HFFc6 (cell line): ENCODE data around the gene ITLN1. TPM values are rescaled to one million over a fixed set of nuclear protein-coding genes. Genes with fewer than 3 reads are reported as not detected.

Source experiments
- DNase-seq: peaks from one replicate; pipeline ENCODE4 v3.0.0-alpha.2; 2018
- H3K27ac Mint-ChIP-seq: 2 replicates; pipeline ENCODE4 v1.8.0; 2020; ENCODE audit warnings: mild to moderate bottlenecking, mixed read lengths
- H3K27me3 Mint-ChIP-seq: 2 replicates; pipeline ENCODE4 v1.8.0; 2021; ENCODE audit warnings: mild to moderate bottlenecking, moderate library complexity, mixed read lengths; ENCODE audit not compliant: insufficient read depth
- H3K36me3 Mint-ChIP-seq: 2 replicates; pipeline ENCODE4 v1.8.0; 2021; ENCODE audit warnings: low read depth, mixed read lengths
- H3K4me1 Mint-ChIP-seq: 2 replicates; pipeline ENCODE4 v1.8.0; 2020; ENCODE audit warnings: low read depth, mixed read lengths
- H3K4me3 Mint-ChIP-seq: 2 replicates; pipeline ENCODE4 v1.8.0; 2020; ENCODE audit warnings: mild to moderate bottlenecking, moderate library complexity, mixed read lengths
- H3K9me3 Mint-ChIP-seq: 2 replicates; pipeline ENCODE4 v1.8.0; 2020; ENCODE audit warnings: mild to moderate bottlenecking, mixed read lengths
- CTCF ChIP-seq: fragments of 200-600 bp; sonication (generic); IDR thresholded peaks from 2 replicates; pipeline ENCODE4 v1.5.0; 2021; ENCODE audit warnings: antibody characterized with exemption, mild to moderate bottlenecking
- total RNA-seq, 6 experiments: library from RNA; stranded (reverse); fragmentation: NEBNext Ultra II Directional; extraction: Animal tissue kit (Norgen Biotek cat#: 25700); gene quantifications; 2 replicates in 1 of 6; 3 replicates in 5 of 6; pipeline ENCODE4 v1.2.3, GENCODE V29; 2021

ITLN1 gene
- total RNA-seq, 6 experiments from 2014 or later: not detected

GRCh38 chr1:160911925-160912324 lies 26.9 kb upstream of the ITLN1 start:
- no peaks in the 10 kb centered on the region for H3K9me3 Mint-ChIP-seq
- no peak overlapping the region for H3K4me3 Mint-ChIP-seq
- peaks cover 8% of the 10 kb centered on the region for H3K27me3 Mint-ChIP-seq

GRCh38 chr1:160911441-160911840 lies 26.5 kb upstream of the ITLN1 start:
- no peak overlapping the region for H3K27ac Mint-ChIP-seq
- no peaks in the 10 kb centered on the region for H3K9me3 Mint-ChIP-seq
- TF ChIP-seq CTCF: no peak
- DNase-seq: no peak
- H3K36me3 Mint-ChIP-seq: no peaks in the 10 kb centered on the region
- no peak overlapping the region for H3K4me3 Mint-ChIP-seq
- H3K4me1 Mint-ChIP-seq: no peaks in the 10 kb centered on the region
- peaks cover 8% of the 10 kb centered on the region for H3K27me3 Mint-ChIP-seq

More at GRCh38 chr1:160911925-160912324, 26.9 kb upstream of the ITLN1 start:
- no peak for TF ChIP-seq CTCF
- H3K4me1 Mint-ChIP-seq: no peaks in the 10 kb centered on the region
- no peaks in the 10 kb centered on the region for H3K36me3 Mint-ChIP-seq
- H3K27ac Mint-ChIP-seq: no peak overlapping the region
- no peak for DNase-seq

GRCh38 chr1:160910170-160910750 lies 25.3 kb upstream of the ITLN1 start:
- H3K4me3 Mint-ChIP-seq: no peak overlapping the region
- no peak for DNase-seq
- H3K27ac Mint-ChIP-seq: no peak overlapping the region
- H3K4me1 Mint-ChIP-seq: no peaks in the 10 kb centered on the region
- H3K9me3 Mint-ChIP-seq: no peaks in the 10 kb centered on the region
- peaks cover 14% of the 10 kb centered on the region for H3K27me3 Mint-ChIP-seq
- H3K36me3 Mint-ChIP-seq: no peaks in the 10 kb centered on the region
- TF ChIP-seq CTCF: no peak

- no peak overlapping the region for H3K27ac Mint-ChIP-seq
Measured at GRCh38 chr1:160907976-160908375, 23.0 kb upstream of the ITLN1 start.

GRCh38 chr1:160905617-160905989 lies 20.6 kb upstream of the ITLN1 start:
- no peak overlapping the region for H3K27ac Mint-ChIP-seq
- H3K27me3 Mint-ChIP-seq: peaks cover 15% of the 10 kb centered on the region
- H3K4me3 Mint-ChIP-seq: no peak overlapping the region
- TF ChIP-seq CTCF: no peak
- no peaks in the 10 kb centered on the region for H3K36me3 Mint-ChIP-seq
- no peaks in the 10 kb centered on the region for H3K9me3 Mint-ChIP-seq
- no peaks in the 10 kb centered on the region for H3K4me1 Mint-ChIP-seq
- no peak for DNase-seq

More at GRCh38 chr1:160907976-160908375, 23.0 kb upstream of the ITLN1 start:
- TF ChIP-seq CTCF: no peak
- Mint-ChIP-seq H3K4me3 (no peak overlapping the region), H3K36me3 (no peaks in the 10 kb centered on the region), H3K9me3 (no peaks in the 10 kb centered on the region), H3K27me3 (peaks cover 11% of the 10 kb centered on the region), H3K4me1 (no peaks in the 10 kb centered on the region)
- DNase-seq: no peak
